HT1080 (cell line): Measurements from ENCODE around the gene TRPM8. TPM values are rescaled to one million over a fixed set of nuclear protein-coding genes. Genes with fewer than 3 reads are reported as not detected.
"Not testable (repeated sequence)": the region's sequence is repeated elsewhere in the genome, so short reads cannot be mapped to it uniquely, and the experiment has no call there.

Experiments
- DNase-seq: peaks from one replicate; pipeline ENCODE4 v3.0.0-alpha.2; 2015; ENCODE audit warnings: low read depth
- polyA plus RNA-seq, 2 experiments: library from polyadenylated mRNA; depleted of rRNA; stranded (reverse); fragments of >200 nt; gene quantifications; 2 replicates each; pipeline ENCODE4 v1.2.3, GENCODE V29; 2015
- total RNA-seq: library from RNA; depleted of rRNA; stranded (reverse); fragments of >200 nt; shearing (Covaris generic); gene quantifications from 2 replicates; pipeline ENCODE4 v1.2.3, GENCODE V29; 2014; rRNA removed

Gene TRPM8
- total RNA-seq: 0.07 and 1.3 TPM in 2 replicates
- polyA plus RNA-seq (2015; cell fraction: cytosol; rRNA removed): 0.24 and 0.41 TPM in 2 replicates
- 0.52 and 1.6 TPM in 2 replicates for polyA plus RNA-seq (2015; cell fraction: nucleus; rRNA removed)

- DNase-seq: no peak
These were observed at the start of gene TRPM8 for GRCh38 chr2:233917116-233917515. Gene TRPM8, plus strand, starts transcription at chr2:233917373. Its CDS starts 9,165 bp downstream, at chr2:233926538.

GRCh38 chr2:233867993-233868532, 49.1 kb upstream of the TRPM8 start, which contains the start of gene MSL3B:
Gene MSL3B, minus strand, starts transcription at chr2:233868386.
- peak; percentile 38 for DNase-seq

- no peak for DNase-seq
These were observed 45.7 kb upstream of the TRPM8 start for GRCh38 chr2:233871432-233871831.

GRCh38 chr2:233872125-233872524, 45.0 kb upstream of the TRPM8 start:
- not testable (repeated sequence) for DNase-seq

GRCh38 chr2:233882353-233882752, 34.8 kb upstream of the TRPM8 start:
- no peak for DNase-seq

GRCh38 chr2:233892793-233893192, 24.4 kb upstream of the TRPM8 start:
- DNase-seq: peak; percentile 2

- not testable (repeated sequence) for DNase-seq
These were observed 20.9 kb upstream of the TRPM8 start for GRCh38 chr2:233896253-233896652.

- no peak for DNase-seq
These were observed 15.8 kb upstream of the TRPM8 start for GRCh38 chr2:233901367-233901766.

GRCh38 chr2:233901884-233902283, 15.3 kb upstream of the TRPM8 start:
- DNase-seq: no peak

GRCh38 chr2:233905945-233906344, 11.2 kb upstream of the TRPM8 start:
- no peak for DNase-seq

- no peak for DNase-seq
These were observed 9.5 kb upstream of the TRPM8 start for GRCh38 chr2:233907627-233908026.

GRCh38 chr2:233912691-233913423, 4.3 kb upstream of the TRPM8 start:
- peak; percentile 34 for DNase-seq

GRCh38 chr2:233915128-233915527, 2.0 kb upstream of the TRPM8 start:
- DNase-seq: no peak

GRCh38 chr2:233919319-233919718, 2.1 kb downstream of the TRPM8 start:
- no peak for DNase-seq

- DNase-seq: peak; percentile 88
These were observed 2.8 kb downstream of the TRPM8 start for GRCh38 chr2:233919938-233920337.

- no peak for DNase-seq
These were observed 5.3 kb downstream of the TRPM8 start for GRCh38 chr2:233922471-233922870.

- no peak for DNase-seq
These were observed 8.2 kb downstream of the TRPM8 start for GRCh38 chr2:233925402-233925801.

GRCh38 chr2:233926806-233927205, 9.6 kb downstream of the TRPM8 start:
- no peak for DNase-seq

GRCh38 chr2:233928594-233929351, 11.6 kb downstream of the TRPM8 start:
- peak; percentile 18 for DNase-seq

GRCh38 chr2:233929352-233930022, 12.3 kb downstream of the TRPM8 start:
- peak; percentile 52 for DNase-seq

GRCh38 chr2:233934524-233934923, 17.4 kb downstream of the TRPM8 start:
- no peak for DNase-seq
